ENCODE data around the gene PURA. TPM values are rescaled to one million over a fixed set of nuclear protein-coding genes. Genes with fewer than 3 reads are reported as not detected.

Gene PURA
- total and polyA plus RNA-seq, 8 donors: 8.3 to 25.0 (median 10.4) TPM

- H3K27ac ChIP-seq: peak overlapping the region; percentile 96 to 98
- peaks cover 8 to 37% of the 10 kb centered on the region in 2 donors for H3K4me1 ChIP-seq
- intact Hi-C loops (cut with DNase I): no loop called here
- ATAC-seq: peak; percentile 94
- no peaks in the 10 kb centered on the region for H3K9me3 ChIP-seq
- peak; percentile 87 to 98 (median 94) for DNase-seq
- no peaks in the 10 kb centered on the region for H3K36me3 ChIP-seq
- H3K4me3 ChIP-seq: peak overlapping the region; percentile 66 to 70
- H3K27me3 ChIP-seq: peaks cover 0 to 42% of the 10 kb centered on the region in 2 donors
- TF ChIP-seq, protein P1, sequence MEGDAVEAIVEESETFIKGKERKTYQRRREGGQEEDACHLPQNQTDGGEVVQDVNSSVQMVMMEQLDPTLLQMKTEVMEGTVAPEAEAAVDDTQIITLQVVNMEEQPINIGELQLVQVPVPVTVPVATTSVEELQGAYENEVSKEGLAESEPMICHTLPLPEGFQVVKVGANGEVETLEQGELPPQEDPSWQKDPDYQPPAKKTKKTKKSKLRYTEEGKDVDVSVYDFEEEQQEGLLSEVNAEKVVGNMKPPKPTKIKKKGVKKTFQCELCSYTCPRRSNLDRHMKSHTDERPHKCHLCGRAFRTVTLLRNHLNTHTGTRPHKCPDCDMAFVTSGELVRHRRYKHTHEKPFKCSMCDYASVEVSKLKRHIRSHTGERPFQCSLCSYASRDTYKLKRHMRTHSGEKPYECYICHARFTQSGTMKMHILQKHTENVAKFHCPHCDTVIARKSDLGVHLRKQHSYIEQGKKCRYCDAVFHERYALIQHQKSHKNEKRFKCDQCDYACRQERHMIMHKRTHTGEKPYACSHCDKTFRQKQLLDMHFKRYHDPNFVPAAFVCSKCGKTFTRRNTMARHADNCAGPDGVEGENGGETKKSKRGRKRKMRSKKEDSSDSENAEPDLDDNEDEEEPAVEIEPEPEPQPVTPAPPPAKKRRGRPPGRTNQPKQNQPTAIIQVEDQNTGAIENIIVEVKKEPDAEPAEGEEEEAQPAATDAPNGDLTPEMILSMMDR (IDR thresholded peaks at IDR 0.05): peak in 1 of 2 donors; percentile 22
Measured at GRCh38 chr5:140107312-140108092, 6.4 kb upstream of the PURA start.

DNA sequence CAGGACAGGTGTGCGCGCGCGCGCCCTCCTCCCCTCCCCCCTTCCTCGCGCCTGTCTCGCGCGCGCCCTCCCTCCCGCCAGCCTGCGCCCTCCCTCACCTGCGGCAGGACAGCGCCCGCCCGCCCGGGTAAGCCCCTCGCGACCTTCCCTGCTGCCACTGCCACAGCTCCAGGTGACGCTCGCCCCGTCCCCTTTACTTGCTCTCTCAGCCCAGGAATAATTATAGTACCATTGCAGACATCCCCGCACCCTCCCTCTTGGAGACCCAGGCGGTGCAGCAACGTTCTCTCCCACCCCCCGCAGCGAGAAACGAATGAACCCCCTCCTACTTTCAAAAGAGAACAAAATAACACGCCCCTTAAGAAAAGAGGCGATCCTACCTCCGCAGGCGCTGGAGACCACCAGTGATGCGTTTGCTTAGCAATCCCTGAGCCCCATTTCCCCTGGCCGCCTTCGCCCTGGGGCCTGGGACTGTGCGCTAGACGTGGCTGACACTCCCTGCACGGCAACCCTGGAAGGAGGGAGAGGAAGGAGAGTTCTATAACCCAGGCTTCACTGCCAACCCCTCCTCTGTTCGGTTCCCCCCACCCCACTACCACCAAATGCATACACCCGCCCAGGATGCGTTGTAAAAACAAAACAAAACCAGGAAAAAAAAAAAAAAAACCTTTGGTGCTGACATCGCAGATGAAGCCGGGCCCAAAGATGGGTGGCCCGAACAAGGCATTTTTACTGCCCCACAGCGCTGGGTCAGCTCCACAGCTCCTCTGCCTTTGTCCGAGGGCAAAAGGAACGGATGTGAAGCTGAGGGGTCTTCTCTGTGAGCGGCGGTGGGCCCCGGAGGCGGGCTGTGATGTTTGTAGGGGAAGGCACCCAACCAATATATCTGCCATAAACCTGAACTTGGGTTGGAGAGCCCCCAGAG lies 5.6 kb upstream of the PURA start:
- Histone ChIP-seq H3K4me1 (peaks cover 13 to 46% of the 10 kb centered on the region in 2 donors), H3K4me3 (peak overlapping the region; percentile 66 to 70), H3K27me3 (peaks cover 0 to 50% of the 10 kb centered on the region in 2 donors), H3K9me3 (no peaks in the 10 kb centered on the region), H3K27ac (peak overlapping the region; percentile 96 to 98), H3K36me3 (no peaks in the 10 kb centered on the region)
- intact Hi-C loops (cut with DNase I): no loop called here
- TF ChIP-seq, protein P1 (IDR thresholded peaks at IDR 0.05): no peak
- DNase-seq (peak in 2 of 4 donors; percentile 48 to 75), ATAC-seq (peak; percentile 14)

GRCh38 chr5:140109018-140109758 lies 4.7 kb upstream of the PURA start:
- Histone ChIP-seq H3K27ac (peak overlapping the region; percentile 96 to 98), H3K27me3 (peaks cover 0 to 52% of the 10 kb centered on the region in 2 donors), H3K4me3 (peak overlapping the region; percentile 66 to 70), H3K4me1 (peaks cover 13 to 47% of the 10 kb centered on the region in 2 donors), H3K36me3 (no peaks in the 10 kb centered on the region), H3K9me3 (no peaks in the 10 kb centered on the region)
- DNase-seq (peak in 1 of 4 donors; percentile 25), ATAC-seq (no peak)
- intact Hi-C loops (cut with DNase I): no loop called here
- TF ChIP-seq, protein P1 (IDR thresholded peaks at IDR 0.05): no peak

- Histone ChIP-seq H3K4me3 (peak overlapping the region; percentile 66 to 70), H3K27ac (no peak overlapping the region), H3K36me3 (no peaks in the 10 kb centered on the region), H3K9me3 (no peaks in the 10 kb centered on the region), H3K4me1 (peaks cover 13 to 55% of the 10 kb centered on the region in 2 donors), H3K27me3 (peaks cover 0 to 52% of the 10 kb centered on the region in 2 donors)
- no peak for ATAC-seq
- intact Hi-C loops (cut with DNase I): no loop called here
- TF ChIP-seq, protein P1 (IDR thresholded peaks at IDR 0.05): no peak
- peak in 1 of 4 donors; percentile 18 for DNase-seq
Measured at GRCh38 chr5:140109759-140110645, 3.9 kb upstream of the PURA start.
